Activated naive CD4-positive, alpha-beta T cell treated with anti-CD3 and anti-CD28 coated beads, Interleukin-2, amount 10 ng/mL, durations not matched to agents 7 days and 5 days (primary cell): ENCODE measurements around the gene CEACAM5.
A peak's percentile ranks its signal among the peaks of the same experiment; 100 is the strongest.

Experiments
- CTCF ChIA-PET: fragments of 350-600 bp; sonication (Branson Sonifier 250); formaldehyde crosslinking; loops from one replicate; lab custom pipeline; 2021; ENCODE audit warnings: antibody characterized with exemption; lab: Charles Lee
- DNase-seq: peaks from one replicate; pipeline ENCODE4 v3.0.0-alpha.2; 2020
- H3K27ac Mint-ChIP-seq: one replicate; pipeline ENCODE4 v1.8.0; 2021; ENCODE audit warnings: mild to moderate bottlenecking, moderate library complexity, mixed read lengths
- H3K27me3 Mint-ChIP-seq: one replicate; pipeline ENCODE4 v1.8.0; 2021; ENCODE audit warnings: mild to moderate bottlenecking, mixed read lengths
- H3K36me3 Mint-ChIP-seq: one replicate; pipeline ENCODE4 v1.8.0; 2021; ENCODE audit warnings: mixed read lengths
- H3K4me1 Mint-ChIP-seq: one replicate; pipeline ENCODE4 v1.8.0; 2021; ENCODE audit warnings: mixed read lengths
- H3K4me3 Mint-ChIP-seq: one replicate; pipeline ENCODE4 v1.8.0; 2021; ENCODE audit warnings: mild to moderate bottlenecking, moderate library complexity, mixed read lengths
- H3K9me3 Mint-ChIP-seq: one replicate; pipeline ENCODE4 v1.8.0; 2021; ENCODE audit warnings: mixed read lengths

Gene CEACAM5

GRCh38 chr19:41708481-41708880 lies at the start of gene CEACAM5:
CEACAM5 (plus strand) TSS chr19:41708626; CDS start chr19:41708732, 106 bp downstream.
- H3K9me3 Mint-ChIP-seq = no peaks in the 10 kb centered on the region
- no peak for DNase-seq
- no peak within 1 kb of the TSS for H3K4me3 Mint-ChIP-seq
- peaks cover 5% of the 10 kb centered on the region for H3K4me1 Mint-ChIP-seq
- H3K36me3 Mint-ChIP-seq = no peaks in the 10 kb centered on the region
- CTCF ChIA-PET = interaction anchor here (3.4 kb wide), 1 partner anchor 45 kb away, joined by 14 read pairs; no protein-coding TSS in a partner anchor
- peaks cover 62% of the 10 kb centered on the region for H3K27me3 Mint-ChIP-seq
- no peak within 1 kb of the TSS for H3K27ac Mint-ChIP-seq

- Mint-ChIP-seq H3K27me3 (peaks cover 9% of the 10 kb centered on the region), H3K9me3 (peaks cover 29% of the 10 kb centered on the region), H3K36me3 (no peaks in the 10 kb centered on the region), H3K4me3 (no peak overlapping the region), H3K4me1 (no peaks in the 10 kb centered on the region), H3K27ac (no peak overlapping the region)
- DNase-seq = no peak
- CTCF ChIA-PET = interaction anchor here (0.9 kb wide), 1 partner anchor 87 kb away, joined by 3 read pairs; no protein-coding TSS in a partner anchor
Observed at GRCh38 chr19:41666075-41666474, 42.4 kb upstream of the CEACAM5 start.

- H3K4me3 Mint-ChIP-seq = no peak overlapping the region
- no peaks in the 10 kb centered on the region for H3K4me1 Mint-ChIP-seq
- CTCF ChIA-PET = no interaction called here
- H3K36me3 Mint-ChIP-seq = no peaks in the 10 kb centered on the region
- no peak for DNase-seq
- no peak overlapping the region for H3K27ac Mint-ChIP-seq
- H3K9me3 Mint-ChIP-seq = peaks cover 29% of the 10 kb centered on the region
- peaks cover 17% of the 10 kb centered on the region for H3K27me3 Mint-ChIP-seq
Observed at GRCh38 chr19:41668315-41668714, 40.1 kb upstream of the CEACAM5 start.

- peaks cover 17% of the 10 kb centered on the region for H3K27me3 Mint-ChIP-seq
- no peak for DNase-seq
- CTCF ChIA-PET = no interaction called here
- no peak overlapping the region for H3K27ac Mint-ChIP-seq
- no peak overlapping the region for H3K4me3 Mint-ChIP-seq
- H3K4me1 Mint-ChIP-seq = no peaks in the 10 kb centered on the region
- peaks cover 15% of the 10 kb centered on the region for H3K9me3 Mint-ChIP-seq
- H3K36me3 Mint-ChIP-seq = no peaks in the 10 kb centered on the region
Observed at GRCh38 chr19:41670755-41671154, 37.7 kb upstream of the CEACAM5 start.

- no peak for DNase-seq
- H3K4me3 Mint-ChIP-seq = no peak overlapping the region
- H3K4me1 Mint-ChIP-seq = no peaks in the 10 kb centered on the region
- no peak overlapping the region for H3K27ac Mint-ChIP-seq
- peaks cover 9% of the 10 kb centered on the region for H3K9me3 Mint-ChIP-seq
- H3K27me3 Mint-ChIP-seq = peaks cover 21% of the 10 kb centered on the region
- H3K36me3 Mint-ChIP-seq = no peaks in the 10 kb centered on the region
- CTCF ChIA-PET = no interaction called here
Observed at GRCh38 chr19:41671486-41671885, 36.9 kb upstream of the CEACAM5 start.

GRCh38 chr19:41682437-41682836 lies 26.0 kb upstream of the CEACAM5 start:
- H3K4me3 Mint-ChIP-seq = no peak overlapping the region
- CTCF ChIA-PET = interaction anchor here (0.8 kb wide), 1 partner anchor 10 kb away, joined by 3 read pairs; no protein-coding TSS in a partner anchor
- H3K4me1 Mint-ChIP-seq = no peaks in the 10 kb centered on the region
- H3K27me3 Mint-ChIP-seq = peaks cover 49% of the 10 kb centered on the region
- no peak for DNase-seq
- H3K36me3 Mint-ChIP-seq = no peaks in the 10 kb centered on the region
- no peak overlapping the region for H3K27ac Mint-ChIP-seq
- no peaks in the 10 kb centered on the region for H3K9me3 Mint-ChIP-seq

GRCh38 chr19:41687419-41687818 lies 21.0 kb upstream of the CEACAM5 start:
- CTCF ChIA-PET = no interaction called here
- H3K4me1 Mint-ChIP-seq = no peaks in the 10 kb centered on the region
- no peak for DNase-seq
- H3K9me3 Mint-ChIP-seq = no peaks in the 10 kb centered on the region
- no peaks in the 10 kb centered on the region for H3K36me3 Mint-ChIP-seq
- peaks cover 61% of the 10 kb centered on the region for H3K27me3 Mint-ChIP-seq
- H3K27ac Mint-ChIP-seq = no peak overlapping the region
- no peak overlapping the region for H3K4me3 Mint-ChIP-seq

- CTCF ChIA-PET = interaction anchor here (0.6 to 1.2 kb wide), 2 partner anchors 11 to 47 kb away, joined by 3 to 4 read pairs; no protein-coding TSS in a partner anchor
- Mint-ChIP-seq H3K27ac (no peak within 1 kb of the TSS), H3K4me1 (no peaks in the 10 kb centered on the region), H3K27me3 (peaks cover 54% of the 10 kb centered on the region), H3K4me3 (no peak within 1 kb of the TSS), H3K36me3 (no peaks in the 10 kb centered on the region), H3K9me3 (no peaks in the 10 kb centered on the region)
- no peak for DNase-seq
Observed at GRCh38 chr19:41688098-41688497, 20.3 kb upstream of the CEACAM5 start, which contains the start of gene CEACAM7. CEACAM7 (minus strand) TSS chr19:41688270; CDS start chr19:41688165, 105 bp downstream.

- Mint-ChIP-seq H3K9me3 (no peaks in the 10 kb centered on the region), H3K27ac (no peak overlapping the region), H3K4me3 (no peak overlapping the region), H3K27me3 (peaks cover 50% of the 10 kb centered on the region), H3K36me3 (no peaks in the 10 kb centered on the region), H3K4me1 (no peaks in the 10 kb centered on the region)
- CTCF ChIA-PET = interaction anchor here (0.6 to 4.4 kb wide), 5 partner anchors 11 to 47 kb away, joined by 3 to 29 read pairs (median 4); no protein-coding TSS in a partner anchor
- no peak for DNase-seq
Observed at GRCh38 chr19:41688687-41689086, 19.7 kb upstream of the CEACAM5 start.

- Mint-ChIP-seq H3K27me3 (peaks cover 44% of the 10 kb centered on the region), H3K9me3 (no peaks in the 10 kb centered on the region), H3K4me3 (no peak overlapping the region), H3K27ac (no peak overlapping the region), H3K36me3 (no peaks in the 10 kb centered on the region), H3K4me1 (no peaks in the 10 kb centered on the region)
- CTCF ChIA-PET = interaction anchor here (1.1 to 4.4 kb wide), 3 partner anchors 17 to 48 kb away, joined by 3 to 29 read pairs (median 11); no protein-coding TSS in a partner anchor
- DNase-seq = no peak
Observed at GRCh38 chr19:41689993-41690800, 18.2 kb upstream of the CEACAM5 start.

GRCh38 chr19:41690801-41691065 lies 17.7 kb upstream of the CEACAM5 start:
- H3K36me3 Mint-ChIP-seq = no peaks in the 10 kb centered on the region

GRCh38 chr19:41691268-41691970 lies 17.0 kb upstream of the CEACAM5 start:
- CTCF ChIA-PET = interaction anchor here (0.9 to 4.4 kb wide), 8 partner anchors 10 to 87 kb away, joined by 3 to 29 read pairs (median 4); no protein-coding TSS in a partner anchor
- DNase-seq = peak; percentile 50
- no peaks in the 10 kb centered on the region for H3K36me3 Mint-ChIP-seq
- H3K4me3 Mint-ChIP-seq = no peak overlapping the region
- H3K9me3 Mint-ChIP-seq = no peaks in the 10 kb centered on the region
- no peak overlapping the region for H3K27ac Mint-ChIP-seq
- H3K4me1 Mint-ChIP-seq = no peaks in the 10 kb centered on the region
- H3K27me3 Mint-ChIP-seq = peaks cover 42% of the 10 kb centered on the region

More at GRCh38 chr19:41690801-41691065, 17.7 kb upstream of the CEACAM5 start:
- Mint-ChIP-seq H3K27ac (no peak overlapping the region), H3K27me3 (peaks cover 40% of the 10 kb centered on the region), H3K4me3 (no peak overlapping the region), H3K4me1 (no peaks in the 10 kb centered on the region), H3K9me3 (no peaks in the 10 kb centered on the region)
- CTCF ChIA-PET = interaction anchor here (0.9 to 4.4 kb wide), 8 partner anchors 11 to 87 kb away, joined by 3 to 29 read pairs (median 4); no protein-coding TSS in a partner anchor
- DNase-seq = no peak

GRCh38 chr19:41694196-41694595 lies 14.2 kb upstream of the CEACAM5 start:
- Mint-ChIP-seq H3K36me3 (no peaks in the 10 kb centered on the region), H3K4me3 (no peak overlapping the region), H3K4me1 (no peaks in the 10 kb centered on the region), H3K27me3 (peaks cover 39% of the 10 kb centered on the region), H3K27ac (no peak overlapping the region), H3K9me3 (no peaks in the 10 kb centered on the region)
- DNase-seq = no peak
- CTCF ChIA-PET = interaction anchor here (0.9 to 1.0 kb wide), 2 partner anchors 13 to 53 kb away, joined by 4 to 5 read pairs; no protein-coding TSS in a partner anchor
